MG63 (cell line): ENCODE data around the gene SLIT3. TPM values are rescaled to one million over a fixed set of nuclear protein-coding genes. Genes with fewer than 3 reads are reported as not detected.

ENCODE experiments used
- DNase-seq: peaks from one replicate; pipeline ENCODE4 v3.0.0-alpha.2; 2020
- H3K27me3 ChIP-seq: fragments of 250-450 bp; sonication (Bioruptor Pico); 2 replicates; pipeline ENCODE4 v1.5.1; 2020; ENCODE audit warnings: mild to moderate bottlenecking, moderate library complexity
- H3K36me3 ChIP-seq: fragments of 250-450 bp; sonication (Bioruptor Pico); 2 replicates; pipeline ENCODE4 v1.5.1; 2020; ENCODE audit warnings: mild to moderate bottlenecking, moderate library complexity
- H3K4me3 ChIP-seq: fragments of 250-450 bp; sonication (Bioruptor Pico); 2 replicates; pipeline ENCODE4 v1.5.1; 2020; ENCODE audit warnings: mild to moderate bottlenecking, moderate library complexity
- H3K9me3 ChIP-seq: fragments of 250-450 bp; sonication (Bioruptor Pico); 2 replicates; pipeline ENCODE4 v1.5.1; 2020; ENCODE audit warnings: mild to moderate bottlenecking, moderate library complexity
- total RNA-seq: library from RNA; depleted of rRNA; stranded (reverse); fragments of >200 nt; shearing (Covaris generic); gene quantifications from 2 replicates; pipeline ENCODE4 v1.2.3, GENCODE V29; 2014; ENCODE audit warnings: low replicate concordance

SLIT3 gene
- total RNA-seq, 1 experiment from 2014 or later: 8.0 TPM

- H3K27me3 ChIP-seq: no peaks in the 10 kb centered on the region
- H3K4me3 ChIP-seq: no peak overlapping the region
- no peaks in the 10 kb centered on the region; the same call in 1 of the 2 replicates for H3K36me3 ChIP-seq
- H3K9me3 ChIP-seq: no peaks in the 10 kb centered on the region
- DNase-seq: no peak
These were observed 49.4 kb downstream of the SLIT3 start for GRCh38 chr5:169251333-169252084.

- no peaks in the 10 kb centered on the region; the same call in 1 of the 2 replicates for H3K36me3 ChIP-seq
- H3K9me3 ChIP-seq: no peaks in the 10 kb centered on the region
- DNase-seq: no peak
- no peak overlapping the region for H3K4me3 ChIP-seq
- no peaks in the 10 kb centered on the region for H3K27me3 ChIP-seq
These were observed 50.1 kb downstream of the SLIT3 start for GRCh38 chr5:169250887-169251286.

DNA sequence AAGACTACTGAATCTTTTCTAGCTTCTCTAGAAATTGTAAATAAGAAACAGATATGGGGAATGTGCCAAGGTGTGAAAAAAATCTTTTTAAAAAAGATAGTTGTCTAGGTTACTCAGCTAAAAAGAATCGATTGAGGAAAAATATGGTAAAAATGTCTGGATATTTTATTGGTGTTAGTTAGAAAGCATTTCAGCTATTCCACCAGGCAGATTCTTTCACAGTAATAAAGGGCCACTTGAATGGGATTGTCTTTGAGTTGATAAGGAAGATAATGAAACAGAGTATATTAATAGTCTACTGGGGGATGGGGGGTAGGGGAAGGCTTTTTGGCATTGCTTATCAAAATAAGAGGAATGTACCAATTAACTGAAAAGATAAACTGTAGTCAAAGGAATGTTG, 51.9 kb downstream of the SLIT3 start:
- H3K4me3 ChIP-seq: no peak overlapping the region
- no peaks in the 10 kb centered on the region for H3K27me3 ChIP-seq
- no peak for DNase-seq
- no peaks in the 10 kb centered on the region; the same call in 1 of the 2 replicates for H3K36me3 ChIP-seq
- H3K9me3 ChIP-seq: no peaks in the 10 kb centered on the region

GRCh38 chr5:169248550-169248949, 52.4 kb downstream of the SLIT3 start:
- no peak overlapping the region for H3K4me3 ChIP-seq
- H3K9me3 ChIP-seq: no peaks in the 10 kb centered on the region
- no peaks in the 10 kb centered on the region; the same call in 1 of the 2 replicates for H3K36me3 ChIP-seq
- H3K27me3 ChIP-seq: no peaks in the 10 kb centered on the region
- DNase-seq: no peak

DNA sequence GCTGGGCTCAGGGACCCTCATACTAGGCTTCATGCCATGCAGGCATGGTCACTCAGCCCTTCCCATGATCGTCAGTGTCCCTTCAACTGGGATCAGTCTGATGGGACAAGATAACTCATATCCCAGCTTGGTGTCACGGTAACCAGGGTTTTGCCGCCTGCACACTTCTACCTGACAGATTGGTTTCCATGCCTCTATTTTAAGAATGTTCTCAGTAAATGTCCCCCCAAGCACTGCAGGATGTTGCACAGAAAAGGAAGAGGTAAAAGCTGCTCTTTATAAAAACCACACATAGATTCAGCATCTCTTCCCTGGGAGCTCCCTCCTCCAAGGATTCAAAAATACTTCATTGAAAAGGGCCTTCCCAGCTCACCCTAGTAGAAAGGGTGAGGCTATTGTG, 56.1 kb downstream of the SLIT3 start:
- no peaks in the 10 kb centered on the region; the same call in 1 of the 2 replicates for H3K36me3 ChIP-seq
- no peak overlapping the region for H3K4me3 ChIP-seq
- no peaks in the 10 kb centered on the region for H3K27me3 ChIP-seq
- DNase-seq: no peak
- H3K9me3 ChIP-seq: peaks cover 2% of the 10 kb centered on the region; the same call in 1 of the 2 replicates

DNA sequence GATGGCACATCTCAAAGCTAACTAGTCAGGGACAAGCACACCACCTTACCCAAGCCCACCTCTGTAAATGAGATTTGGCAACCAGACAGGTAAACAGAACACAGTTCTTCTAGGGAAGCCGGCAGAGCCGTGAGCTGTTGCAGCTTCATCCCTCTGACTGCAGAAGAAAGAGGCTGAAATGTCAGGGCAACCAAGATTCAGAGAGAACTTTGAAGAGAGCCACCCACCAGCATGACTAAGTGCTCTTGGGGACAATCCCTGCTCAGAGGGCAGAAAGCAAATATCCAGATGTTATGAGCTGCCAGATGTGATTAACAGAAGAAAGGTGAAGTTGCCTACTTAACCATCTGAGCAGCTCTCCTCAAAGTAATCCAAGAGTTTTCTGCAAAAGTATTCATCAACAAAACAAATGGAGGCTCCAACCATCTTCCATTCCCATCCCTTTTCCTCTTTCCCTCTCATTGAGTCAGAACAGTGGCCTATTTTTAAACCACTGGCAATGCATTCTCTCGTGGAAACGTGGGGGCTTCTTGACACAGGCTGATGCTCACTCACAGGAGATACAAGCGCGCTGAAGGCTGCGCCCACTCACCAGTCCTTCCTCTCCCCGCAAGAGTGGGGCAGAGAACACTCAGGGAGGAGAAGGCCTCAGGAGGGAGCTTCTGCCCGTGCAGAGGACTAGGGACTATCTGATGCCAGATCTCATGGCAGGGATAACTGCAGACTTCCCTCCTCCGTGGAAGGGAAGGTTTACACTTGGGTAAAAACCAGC, 57.1 kb downstream of the SLIT3 start:
- Histone ChIP-seq H3K4me3 (no peak overlapping the region), H3K36me3 (no peaks in the 10 kb centered on the region), H3K27me3 (no peaks in the 10 kb centered on the region), H3K9me3 (peaks cover 9% of the 10 kb centered on the region)
- no peak for DNase-seq

- Histone ChIP-seq H3K4me3 (no peak overlapping the region), H3K9me3 (peaks cover 9% of the 10 kb centered on the region), H3K36me3 (no peaks in the 10 kb centered on the region), H3K27me3 (no peaks in the 10 kb centered on the region)
- DNase-seq: no peak
These were observed 58.1 kb downstream of the SLIT3 start for GRCh38 chr5:169242849-169243186.

DNA sequence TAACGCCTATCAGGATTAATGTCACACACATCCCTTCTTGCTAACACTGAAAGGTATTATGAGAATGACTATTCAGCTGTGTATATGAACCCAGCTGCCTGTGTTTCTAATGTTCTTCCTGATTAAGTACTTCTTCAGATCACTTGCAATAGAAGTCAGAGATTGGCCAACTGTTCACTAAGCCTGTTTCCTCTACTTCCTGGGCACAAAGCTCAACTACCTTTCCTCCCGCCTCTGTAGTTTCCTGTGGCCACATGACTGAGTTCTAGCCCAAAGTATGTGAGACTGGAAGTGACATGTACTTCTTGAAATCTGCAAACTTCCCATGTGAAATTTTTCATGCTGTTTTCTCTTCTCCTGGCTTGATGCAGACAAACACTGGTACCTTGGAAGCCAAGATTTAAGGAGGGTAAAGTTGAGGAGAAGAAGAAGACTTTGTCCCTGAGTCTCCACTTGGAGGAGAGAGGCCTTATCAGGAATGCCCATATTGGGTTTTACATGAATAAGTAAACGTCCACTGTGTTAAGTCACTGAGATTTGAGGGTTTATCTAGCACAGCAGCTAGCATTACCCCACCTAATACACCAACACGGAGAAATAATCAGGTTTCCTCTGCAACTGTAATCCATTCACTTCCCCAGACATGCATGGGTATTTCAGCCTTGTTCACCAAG, 58.6 kb downstream of the SLIT3 start:
- Histone ChIP-seq H3K4me3 (no peak overlapping the region), H3K27me3 (no peaks in the 10 kb centered on the region), H3K36me3 (no peaks in the 10 kb centered on the region), H3K9me3 (peaks cover 9% of the 10 kb centered on the region)
- DNase-seq: no peak

- no peak for DNase-seq
- H3K9me3 ChIP-seq: no peaks in the 10 kb centered on the region
- H3K27me3 ChIP-seq: no peaks in the 10 kb centered on the region
- no peak overlapping the region for H3K4me3 ChIP-seq
- H3K36me3 ChIP-seq: no peaks in the 10 kb centered on the region
These were observed 71.5 kb downstream of the SLIT3 start for GRCh38 chr5:169229342-169229892.

GRCh38 chr5:169226895-169227294, 74.0 kb downstream of the SLIT3 start:
- no peaks in the 10 kb centered on the region for H3K27me3 ChIP-seq
- H3K4me3 ChIP-seq: no peak overlapping the region
- DNase-seq: no peak
- no peaks in the 10 kb centered on the region for H3K36me3 ChIP-seq
- H3K9me3 ChIP-seq: no peaks in the 10 kb centered on the region

GRCh38 chr5:169225830-169226356, 75.0 kb downstream of the SLIT3 start:
- H3K36me3 ChIP-seq: no peaks in the 10 kb centered on the region
- no peaks in the 10 kb centered on the region for H3K9me3 ChIP-seq
- H3K27me3 ChIP-seq: no peaks in the 10 kb centered on the region
- DNase-seq: no peak
- H3K4me3 ChIP-seq: no peak overlapping the region

DNA sequence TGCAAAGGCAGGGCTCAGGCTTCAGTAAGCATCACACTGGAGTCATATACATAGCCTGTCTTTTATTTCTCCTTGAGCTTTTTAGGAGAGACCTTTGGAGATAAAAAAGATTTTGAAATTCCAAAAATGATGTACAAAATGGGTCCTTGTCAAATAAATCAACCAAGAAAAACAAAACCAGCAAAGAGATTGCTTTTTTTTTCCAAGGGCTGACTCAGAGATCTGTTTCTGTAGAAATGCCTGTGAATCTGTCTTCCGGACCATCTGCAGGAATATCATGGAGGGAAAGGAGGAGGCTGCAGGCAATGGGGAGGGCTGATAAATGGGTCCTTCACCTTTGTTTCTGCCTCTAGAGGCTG, 77.4 kb downstream of the SLIT3 start:
- DNase-seq: no peak
- Histone ChIP-seq H3K9me3 (no peaks in the 10 kb centered on the region), H3K36me3 (no peaks in the 10 kb centered on the region), H3K27me3 (no peaks in the 10 kb centered on the region), H3K4me3 (no peak overlapping the region)

GRCh38 chr5:169222934-169223594, 77.9 kb downstream of the SLIT3 start:
- Histone ChIP-seq H3K4me3 (no peak overlapping the region), H3K27me3 (no peaks in the 10 kb centered on the region), H3K36me3 (no peaks in the 10 kb centered on the region), H3K9me3 (no peaks in the 10 kb centered on the region)
- no peak for DNase-seq

DNA sequence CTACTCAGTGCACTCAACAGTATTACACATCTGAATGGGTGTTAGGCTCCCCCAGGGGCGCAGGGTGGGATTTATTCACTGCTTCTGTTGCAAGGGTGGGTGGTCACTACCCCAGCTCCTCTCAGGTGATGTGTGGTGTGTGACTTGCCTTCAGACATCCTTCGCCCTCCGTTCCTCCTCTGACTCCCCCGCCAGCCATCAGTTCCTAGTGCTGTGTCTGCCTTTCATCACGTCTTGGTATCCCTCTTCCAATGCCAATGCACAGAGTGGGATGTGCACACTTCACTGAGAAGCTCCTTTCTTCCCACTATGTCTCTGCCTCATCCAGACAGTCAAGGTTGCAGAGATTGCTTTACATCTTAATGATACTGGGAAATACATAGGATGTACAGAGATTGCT, 79.4 kb downstream of the SLIT3 start:
- Histone ChIP-seq H3K36me3 (no peaks in the 10 kb centered on the region), H3K4me3 (no peak overlapping the region), H3K9me3 (no peaks in the 10 kb centered on the region), H3K27me3 (no peaks in the 10 kb centered on the region)
- DNase-seq: no peak

GRCh38 chr5:169219961-169220360, 81.0 kb downstream of the SLIT3 start:
- Histone ChIP-seq H3K9me3 (no peaks in the 10 kb centered on the region), H3K27me3 (no peaks in the 10 kb centered on the region), H3K36me3 (no peaks in the 10 kb centered on the region), H3K4me3 (no peak overlapping the region)
- DNase-seq: no peak

DNA sequence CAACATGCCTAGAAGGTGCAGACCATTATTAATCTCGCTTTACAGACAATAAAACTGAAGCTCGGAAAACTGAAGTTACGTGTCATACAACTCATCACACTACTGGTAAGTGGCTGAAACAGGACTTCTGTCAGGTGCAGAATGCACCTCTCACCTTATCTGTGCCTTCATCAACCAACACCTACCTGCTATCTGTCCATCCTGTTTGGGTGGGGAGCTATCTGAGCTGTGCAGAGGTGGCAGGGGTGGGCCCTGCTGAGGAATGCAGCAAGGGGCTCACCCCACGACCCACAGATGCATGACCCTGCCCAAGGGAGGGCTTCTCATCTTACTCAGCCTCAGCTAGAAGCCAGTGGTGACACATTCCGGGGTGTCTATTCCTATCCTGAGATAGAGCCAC, 81.6 kb downstream of the SLIT3 start:
- H3K36me3 ChIP-seq: no peaks in the 10 kb centered on the region
- H3K4me3 ChIP-seq: no peak overlapping the region
- no peak for DNase-seq
- H3K27me3 ChIP-seq: no peaks in the 10 kb centered on the region
- H3K9me3 ChIP-seq: no peaks in the 10 kb centered on the region
